Rectal smooth muscle tissue (tissue), 1 donor: Measurements from ENCODE around the gene GNG7.
"Not testable (repeated sequence)": the region's sequence is repeated elsewhere in the genome, so short reads cannot be mapped to it uniquely, and the experiment has no call there.

Source experiments
- H3K27ac ChIP-seq: one replicate; pipeline ENCODE4 v1.7.0; 2013; ENCODE audit warnings: low read depth, low read length, inconsistent platforms
- H3K27me3 ChIP-seq: one replicate; pipeline ENCODE4 v1.7.0; 2013; ENCODE audit warnings: low read length; ENCODE audit not compliant: control insufficient read depth, insufficient read depth
- H3K36me3 ChIP-seq: one replicate; pipeline ENCODE4 v1.7.0; 2013; ENCODE audit warnings: low read length; ENCODE audit not compliant: control insufficient read depth, insufficient read depth
- H3K4me1 ChIP-seq: one replicate; pipeline ENCODE4 v1.7.0; 2013; ENCODE audit warnings: low read length; ENCODE audit not compliant: control insufficient read depth, insufficient read depth
- H3K4me3 ChIP-seq: one replicate; pipeline ENCODE4 v1.7.0; 2013; ENCODE audit warnings: low read length
- H3K9ac ChIP-seq: one replicate; pipeline ENCODE4 v1.7.0; 2013; ENCODE audit warnings: low read length

Gene GNG7

DNA sequence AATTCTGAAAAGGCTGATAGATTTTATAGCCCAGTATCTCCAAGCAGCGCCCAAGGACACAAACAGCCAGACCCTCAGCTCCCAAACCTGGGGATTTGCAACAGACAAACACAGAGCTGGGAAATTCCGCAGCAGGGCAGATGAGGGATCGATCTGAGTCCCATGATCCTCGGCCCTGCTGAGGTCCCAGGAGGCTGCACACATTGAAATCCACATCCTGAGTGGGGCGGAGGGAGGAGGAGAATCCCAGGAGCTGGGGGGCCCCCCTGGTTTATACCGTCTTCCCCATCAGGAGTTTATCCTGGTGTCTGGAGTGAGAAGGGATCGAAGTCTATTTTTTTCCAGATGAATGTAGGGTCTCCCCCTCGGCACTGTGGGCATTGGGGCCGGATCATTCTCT is 49.3 kb downstream of the GNG7 start:
- H3K27me3 ChIP-seq: no peaks in the 10 kb centered on the region
- no peak overlapping the region for H3K9ac ChIP-seq
- H3K4me3 ChIP-seq: no peak overlapping the region
- H3K27ac ChIP-seq: no peak overlapping the region
- H3K36me3 ChIP-seq: no peaks in the 10 kb centered on the region
- no peaks in the 10 kb centered on the region for H3K4me1 ChIP-seq

GRCh38 chr19:2652504-2653099 is 49.9 kb downstream of the GNG7 start:
- Histone ChIP-seq H3K27me3 (no peaks in the 10 kb centered on the region), H3K4me1 (no peaks in the 10 kb centered on the region), H3K36me3 (no peaks in the 10 kb centered on the region), H3K27ac (no peak overlapping the region), H3K9ac (no peak overlapping the region), H3K4me3 (no peak overlapping the region)

DNA sequence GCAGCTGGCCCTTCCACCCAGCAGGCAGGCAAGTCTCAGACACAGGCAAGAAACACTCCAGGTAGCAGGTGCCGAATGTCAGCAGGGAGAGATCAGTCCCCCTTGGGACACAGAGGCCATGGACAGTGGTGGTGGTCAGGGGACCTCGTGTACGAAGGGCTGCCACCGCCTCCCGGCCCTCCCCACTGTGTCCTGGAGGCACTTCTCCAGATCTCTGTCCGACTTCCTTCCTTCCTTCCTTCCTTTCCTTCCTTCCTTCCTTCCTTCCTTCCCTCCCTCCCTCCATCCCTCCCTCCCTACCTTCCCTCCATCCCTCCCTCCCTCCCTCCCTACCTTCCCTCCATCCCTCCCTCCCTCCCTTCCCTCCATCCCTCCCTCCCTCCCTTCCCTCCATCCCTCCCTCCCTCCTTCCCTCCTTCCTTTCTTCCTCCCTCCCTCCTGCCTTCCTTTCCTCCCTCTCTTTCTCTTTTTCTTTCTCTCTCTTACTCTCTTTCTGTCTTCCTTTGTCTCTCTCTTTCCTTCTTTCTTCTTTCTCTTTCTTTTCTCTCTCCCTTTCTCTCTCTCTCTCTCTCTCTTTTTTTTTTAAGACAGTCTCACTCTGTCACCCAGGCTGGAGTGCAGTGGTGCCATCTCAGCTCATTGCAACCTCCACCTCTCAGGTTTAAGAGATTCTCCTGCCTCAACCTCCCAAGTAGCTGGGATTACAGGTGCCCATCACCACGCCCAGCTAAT is 51.3 kb downstream of the GNG7 start:
- H3K4me3 ChIP-seq, H3K9ac ChIP-seq, H3K27ac ChIP-seq, H3K4me1 ChIP-seq, H3K36me3 ChIP-seq, H3K27me3 ChIP-seq: not testable (repeated sequence)

- no peak overlapping the region for H3K4me3 ChIP-seq
- no peak overlapping the region for H3K9ac ChIP-seq
- no peaks in the 10 kb centered on the region for H3K36me3 ChIP-seq
- no peak overlapping the region for H3K27ac ChIP-seq
- H3K4me1 ChIP-seq: no peaks in the 10 kb centered on the region
- H3K27me3 ChIP-seq: no peaks in the 10 kb centered on the region
Observed at GRCh38 chr19:2650515-2650914, 52.0 kb downstream of the GNG7 start.

DNA sequence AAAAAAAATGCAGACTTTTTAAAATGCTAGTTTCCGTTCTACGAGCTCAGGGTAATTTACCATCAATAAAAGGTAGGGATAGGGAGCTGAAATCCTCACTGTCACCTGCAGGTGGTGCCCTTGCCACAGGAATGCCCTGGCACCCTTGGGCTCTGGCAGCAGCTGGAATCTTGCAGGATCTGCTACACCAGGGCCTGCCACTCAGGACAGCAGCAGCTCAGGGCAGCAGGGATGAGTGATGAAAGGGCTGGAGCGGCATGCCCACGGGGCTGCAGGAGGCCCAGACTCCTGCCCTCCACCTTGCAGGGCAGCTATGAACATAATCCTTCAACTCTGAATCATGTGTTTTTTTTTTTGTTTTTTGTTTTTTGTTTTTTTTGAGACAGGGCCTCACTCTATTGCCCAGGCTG is 54.0 kb downstream of the GNG7 start:
- H3K4me3 ChIP-seq: no peak overlapping the region
- no peaks in the 10 kb centered on the region for H3K36me3 ChIP-seq
- no peak overlapping the region for H3K27ac ChIP-seq
- H3K27me3 ChIP-seq: no peaks in the 10 kb centered on the region
- H3K9ac ChIP-seq: no peak overlapping the region
- no peaks in the 10 kb centered on the region for H3K4me1 ChIP-seq

DNA sequence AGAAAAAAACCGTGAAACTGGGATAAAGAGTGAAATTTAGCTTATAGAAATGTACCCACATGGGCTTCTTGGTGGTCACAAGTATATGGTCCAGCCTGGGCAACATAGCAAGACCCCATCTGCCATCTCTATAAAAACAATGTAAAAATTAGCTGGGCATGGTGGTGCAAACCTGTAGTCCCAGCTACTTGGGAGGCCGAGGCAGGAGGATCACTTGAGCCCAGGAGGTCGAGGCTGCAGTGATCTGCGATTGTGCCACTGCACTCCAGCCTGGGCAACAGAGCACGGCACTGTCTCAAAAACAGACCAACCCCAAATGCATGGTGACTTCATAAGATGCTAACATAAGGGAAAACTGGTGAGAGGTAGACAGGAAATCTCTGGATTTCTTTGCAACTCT is 54.4 kb downstream of the GNG7 start:
- H3K4me1 ChIP-seq: no peaks in the 10 kb centered on the region
- no peak overlapping the region for H3K4me3 ChIP-seq
- no peak overlapping the region for H3K9ac ChIP-seq
- H3K27me3 ChIP-seq: no peaks in the 10 kb centered on the region
- no peaks in the 10 kb centered on the region for H3K36me3 ChIP-seq
- no peak overlapping the region for H3K27ac ChIP-seq

- no peaks in the 10 kb centered on the region for H3K4me1 ChIP-seq
- no peaks in the 10 kb centered on the region for H3K27me3 ChIP-seq
- no peak overlapping the region for H3K4me3 ChIP-seq
- no peaks in the 10 kb centered on the region for H3K36me3 ChIP-seq
- H3K27ac ChIP-seq: no peak overlapping the region
- H3K9ac ChIP-seq: no peak overlapping the region
Observed at GRCh38 chr19:2646866-2647535, 55.5 kb downstream of the GNG7 start.

DNA sequence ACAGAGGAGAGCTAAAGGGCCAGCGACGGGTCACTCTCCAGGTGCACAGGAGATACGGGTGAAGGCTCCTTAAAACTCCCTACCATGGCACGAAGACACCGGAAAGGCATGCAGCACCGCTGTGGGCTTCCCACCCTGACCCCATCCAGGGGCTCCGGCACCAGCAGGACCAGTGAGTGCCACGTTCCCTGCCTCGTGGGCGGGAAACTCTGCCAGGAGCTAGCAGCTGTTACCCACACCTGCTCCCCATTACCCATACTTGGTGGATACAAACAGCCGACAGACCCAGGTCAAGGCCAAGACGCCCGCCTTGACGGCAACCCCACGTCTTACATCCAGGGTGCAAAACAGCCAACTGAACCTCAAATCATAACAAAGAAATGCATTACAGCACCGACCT is 56.7 kb downstream of the GNG7 start:
- H3K27ac ChIP-seq: no peak overlapping the region
- no peaks in the 10 kb centered on the region for H3K36me3 ChIP-seq
- H3K9ac ChIP-seq: no peak overlapping the region
- no peaks in the 10 kb centered on the region for H3K4me1 ChIP-seq
- H3K4me3 ChIP-seq: no peak overlapping the region
- H3K27me3 ChIP-seq: no peaks in the 10 kb centered on the region

GRCh38 chr19:2643123-2643737 is 59.3 kb downstream of the GNG7 start:
- not testable (repeated sequence) for H3K4me3 ChIP-seq, H3K27ac ChIP-seq, H3K9ac ChIP-seq, H3K36me3 ChIP-seq, H3K4me1 ChIP-seq, H3K27me3 ChIP-seq

- H3K36me3 ChIP-seq: no peaks in the 10 kb centered on the region
- H3K4me3 ChIP-seq: no peak overlapping the region
- no peaks in the 10 kb centered on the region for H3K27me3 ChIP-seq
- H3K27ac ChIP-seq: no peak overlapping the region
- no peak overlapping the region for H3K9ac ChIP-seq
- H3K4me1 ChIP-seq: no peaks in the 10 kb centered on the region
Observed at GRCh38 chr19:2641332-2641698, 61.2 kb downstream of the GNG7 start.

DNA sequence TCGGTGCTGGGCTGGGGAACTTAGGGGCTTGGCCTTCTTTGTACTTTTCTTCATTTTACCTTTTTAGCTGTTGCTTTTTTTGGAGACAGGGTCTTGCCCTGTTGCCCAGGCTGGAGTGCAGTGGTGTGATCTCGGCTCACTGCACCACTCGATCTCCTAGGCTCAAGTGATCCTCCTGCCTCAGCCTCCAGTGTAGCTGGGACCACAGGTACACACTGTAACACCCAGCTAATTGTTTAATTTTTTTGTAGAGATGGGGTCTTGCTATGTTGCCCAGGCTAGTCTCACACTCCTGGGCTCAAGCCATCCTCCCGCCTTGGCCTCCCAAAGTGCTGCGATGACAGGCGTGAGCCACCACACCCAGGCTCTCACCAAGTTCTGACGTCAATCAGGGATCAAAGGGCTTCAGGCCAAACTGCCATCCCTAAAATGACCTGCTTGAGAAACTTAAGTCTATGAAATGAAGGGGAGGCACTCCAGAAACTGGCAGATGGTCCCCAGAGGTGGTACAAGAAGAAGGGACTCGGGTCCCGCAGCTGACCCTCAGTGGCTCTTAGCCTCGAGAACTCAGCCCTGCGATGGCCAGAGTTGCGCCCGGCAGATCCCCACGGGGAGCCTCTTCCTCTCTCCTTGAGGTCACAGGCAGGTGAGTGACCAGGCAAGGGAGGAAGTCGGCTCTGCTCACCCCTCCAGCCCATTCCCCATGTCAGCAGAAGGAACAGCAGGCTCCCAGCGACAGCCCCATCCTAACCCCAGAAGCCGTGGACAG is 61.7 kb downstream of the GNG7 start:
- Histone ChIP-seq H3K27me3 (no peaks in the 10 kb centered on the region), H3K4me1 (no peaks in the 10 kb centered on the region), H3K4me3 (no peak overlapping the region), H3K36me3 (no peaks in the 10 kb centered on the region), H3K9ac (no peak overlapping the region), H3K27ac (no peak overlapping the region)

GRCh38 chr19:2639999-2640398 is 62.5 kb downstream of the GNG7 start:
- Histone ChIP-seq H3K36me3 (no peaks in the 10 kb centered on the region), H3K4me1 (no peaks in the 10 kb centered on the region), H3K27ac (no peak overlapping the region), H3K27me3 (no peaks in the 10 kb centered on the region), H3K4me3 (no peak overlapping the region), H3K9ac (no peak overlapping the region)
